Spleen (tissue), 11 donors: Measurements from ENCODE around the gene PGP. TPM values are rescaled to one million over a fixed set of nuclear protein-coding genes. Genes with fewer than 3 reads are reported as not detected.

Source experiments
- DNase-seq: peaks from one replicate; pipeline ENCODE4 v3.0.0-alpha.2; 2020
- H3K27ac ChIP-seq, 8 donors: fragments of 200-600 bp; sonication (generic) in 7 of 8; 1 replicate in 4 of 8; 2 replicates in 4 of 8; pipeline versions ENCODE4 v1.5.0 to v1.8.0; 2016 to 2021; ENCODE audit warnings: inconsistent platforms in 4 of 8, mild to moderate bottlenecking in 4 of 8, moderate library complexity in 1 of 8
- H3K27me3 ChIP-seq, 7 donors: fragments of 200-600 bp; sonication (generic) in 6 of 7; replicated peaks in 1 of 7; 1 replicate in 4 of 7; 2 replicates in 3 of 7; pipeline versions ENCODE4 v1.5.0 to v1.8.0; 2016 to 2021; ENCODE audit warnings: inconsistent platforms in 3 of 7, mild to moderate bottlenecking in 1 of 7
- H3K36me3 ChIP-seq, 6 donors: fragments of 200-600 bp; sonication (generic) in 5 of 6; 1 replicate in 4 of 6; 2 replicates in 2 of 6; pipeline versions ENCODE4 v1.5.0 to v1.8.0; 2016 to 2021; ENCODE audit warnings: inconsistent platforms in 2 of 6
- H3K4me1 ChIP-seq, 6 donors: fragments of 200-600 bp; sonication (generic) in 5 of 6; 1 replicate in 3 of 6; 2 replicates in 3 of 6; pipeline versions ENCODE4 v1.5.0 to v1.8.0; 2016 to 2021; ENCODE audit warnings: inconsistent platforms in 3 of 6
- H3K4me3 ChIP-seq, 8 donors: fragments of 200-600 bp; sonication (generic) in 7 of 8; 1 replicate in 4 of 8; 2 replicates in 4 of 8; pipeline versions ENCODE4 v1.5.0 to v1.8.0; 2016 to 2021; ENCODE audit warnings: inconsistent platforms in 4 of 8, mild to moderate bottlenecking in 4 of 8, moderate library complexity in 2 of 8
- H3K9me3 ChIP-seq, 8 donors: fragments of 200-600 bp; sonication (generic) in 7 of 8; 1 replicate in 4 of 8; 2 replicates in 4 of 8; pipeline versions ENCODE4 v1.5.0 to v1.8.0; 2016 to 2021; ENCODE audit warnings: inconsistent platforms in 4 of 8
- CTCF ChIP-seq, 11 experiments: fragments of 200-600 bp in 7 of 11; fragments of 450-650 bp in 4 of 11; sonication (generic) in 4 of 11; IDR thresholded peaks in 8 of 11; conservative IDR thresholded peaks in 3 of 11; 1 replicate in 7 of 11; 2 replicates in 4 of 11; pipeline versions ENCODE4 v1.4.0 to v1.8.0; 2016 to 2021; ENCODE audit warnings: antibody characterized with exemption in 11 of 11, inconsistent platforms in 4 of 11, mild to moderate bottlenecking in 1 of 11
- POLR2A ChIP-seq, 3 donors: fragments of 450-650 bp; IDR thresholded peaks; one replicate each; pipeline ENCODE4 v1.5.1; 2017; ENCODE audit warnings: antibody characterized with exemption in 3 of 3, mild to moderate bottlenecking in 1 of 3
- POLR2AphosphoS5 ChIP-seq, 3 donors: sonication (generic); formaldehyde crosslinking; IDR thresholded peaks; one replicate each; pipeline ENCODE4 v1.5.1; 2017; ENCODE audit warnings: antibody characterized with exemption in 3 of 3
- WGBS, 5 donors: extraction: QIAGEN DNeasy Blood & Tissue Kit in 3 of 5; methylation state at CpG; one replicate each; pipeline versions ENCODE4 v1.1.5 to v1.1.7; 2013 to 2018; 5-methylcytosine and 5-hydroxymethylcytosine counted together
- intact Hi-C: fragments of 100-400 bp; cut with DNase I; formaldehyde crosslinking; loops from one replicate; pipeline ENCODE4 v1.15.0; 2023; ENCODE audit warnings: low total_unique reads
- polyA plus RNA-seq, 3 donors: library from polyadenylated mRNA; stranded (reverse); fragments of 200-250 nt; gene quantifications; one replicate each; pipeline ENCODE4 v1.2.1, GENCODE V29; 2013
- total RNA-seq, 7 donors: library from RNA; depleted of rRNA in 3 of 7; stranded (reverse); fragments of >200 nt in 3 of 7; fragmentation: NEBNext Ultra II Directional in 4 of 7; extraction: Animal tissue kit (Norgen Biotek cat#: 25700) in 4 of 7; gene quantifications; one replicate each; pipeline versions ENCODE4 v1.1.0 to v1.2.1, GENCODE V29; 2016 to 2021
- donor health status: healthy with polysubstance abuse.
- donor health status: DM: no; HTN: no; CAD: no; lungs with moderate emphysema.
- donor health status: DM: no; HTN: no; CAD: no.
- donor health status: Bipolar disorder and iron deficiency.
- donor health status: healthy.
- donor health status: DM: no; HTN: no; CAD: no.
- donor health status: DM: yes; HTN: yes; CAD: no.

PGP gene
- total and polyA plus RNA-seq, 10 donors = 9.3 to 20.2 (median 13.7) TPM

GRCh38 chr16:2228161-2228824 lies 13.7 kb upstream of the PGP start:
- TF ChIP-seq CTCF (IDR thresholded peaks at IDR 0.05 in 8 of 11, conservative IDR thresholded peaks at IDR 0.05 in 3 of 11) (no peak), POLR2AphosphoS5 (IDR thresholded peaks at IDR 0.05) (no peak), POLR2A (IDR thresholded peaks at IDR 0.05) (no peak)
- 88 to 99% (median 94%) methylated on average over 5 to 25 of the region's 25 CpGs for WGBS, 5 donors

GRCh38 chr16:2226918-2227317 lies 12.3 kb upstream of the PGP start:
- H3K4me3 ChIP-seq = no peak overlapping the region
- peaks cover 13 to 80% (median 59%) of the 10 kb centered on the region in 6 donors for H3K4me1 ChIP-seq
- TF ChIP-seq POLR2A (IDR thresholded peaks at IDR 0.05) (no peak), POLR2AphosphoS5 (IDR thresholded peaks at IDR 0.05) (no peak), CTCF (IDR thresholded peaks at IDR 0.05 in 8 of 11, conservative IDR thresholded peaks at IDR 0.05 in 3 of 11) (no peak)
- H3K36me3 ChIP-seq = peaks cover 6 to 61% (median 41%) of the 10 kb centered on the region in 6 donors
- no peaks in the 10 kb centered on the region for H3K9me3 ChIP-seq
- WGBS, 5 donors = 94 to 95% (median 94%) methylated on average over 6 of the region's 6 CpGs
- H3K27me3 ChIP-seq = no peaks in the 10 kb centered on the region
- intact Hi-C loops = no loop called here
- H3K27ac ChIP-seq = peak overlapping the region in 1 of 8 donors; percentile 46
- DNase-seq = no peak

More at GRCh38 chr16:2228161-2228824, 13.7 kb upstream of the PGP start:
- peaks cover 0 to 4% (median 0%) of the 10 kb centered on the region in 7 donors for H3K27me3 ChIP-seq
- H3K36me3 ChIP-seq = peaks cover 11 to 75% (median 55%) of the 10 kb centered on the region in 6 donors
- H3K4me1 ChIP-seq = peaks cover 13 to 73% (median 54%) of the 10 kb centered on the region in 6 donors
- H3K9me3 ChIP-seq = no peaks in the 10 kb centered on the region
- no peak overlapping the region for H3K4me3 ChIP-seq
- intact Hi-C loops = no loop called here
- H3K27ac ChIP-seq = no peak overlapping the region
- no peak for DNase-seq

- Histone ChIP-seq H3K4me1 (peaks cover 13 to 74% (median 58%) of the 10 kb centered on the region in 6 donors), H3K36me3 (peaks cover 6 to 55% (median 36%) of the 10 kb centered on the region in 6 donors), H3K27me3 (no peaks in the 10 kb centered on the region), H3K4me3 (no peak overlapping the region), H3K9me3 (no peaks in the 10 kb centered on the region), H3K27ac (peak overlapping the region in 3 of 8 donors; percentile 22 to 48 (median 46))
- TF ChIP-seq POLR2A (IDR thresholded peaks at IDR 0.05) (no peak), POLR2AphosphoS5 (IDR thresholded peaks at IDR 0.05) (no peak), CTCF (IDR thresholded peaks at IDR 0.05 in 8 of 11, conservative IDR thresholded peaks at IDR 0.05 in 3 of 11) (no peak)
- 63 to 82% (median 76%) methylated on average over 9 of the region's 9 CpGs for WGBS, 5 donors
- DNase-seq = no peak
- intact Hi-C loops = no loop called here
Measured at GRCh38 chr16:2226245-2226793, 11.7 kb upstream of the PGP start.

GRCh38 chr16:2223942-2224486 lies 9.4 kb upstream of the PGP start:
- H3K4me3 ChIP-seq = peak overlapping the region; percentile 68 to 99 (median 92)
- no peaks in the 10 kb centered on the region for H3K27me3 ChIP-seq
- peak overlapping the region; percentile 78 to 96 (median 91) for H3K27ac ChIP-seq
- DNase-seq = no peak
- intact Hi-C loops = no loop called here
- no peak for TF ChIP-seq POLR2A (IDR thresholded peaks at IDR 0.05)
- TF ChIP-seq POLR2AphosphoS5 (IDR thresholded peaks at IDR 0.05) = no peak
- peak in 2 of 11 experiments; percentile 10 to 22 for TF ChIP-seq CTCF (IDR thresholded peaks at IDR 0.05 in 8 of 11, conservative IDR thresholded peaks at IDR 0.05 in 3 of 11)
- H3K36me3 ChIP-seq = peaks cover 2 to 32% (median 14%) of the 10 kb centered on the region in 6 donors
- H3K9me3 ChIP-seq = no peaks in the 10 kb centered on the region
- H3K4me1 ChIP-seq = peaks cover 13 to 51% (median 39%) of the 10 kb centered on the region in 6 donors
- 5 to 9% (median 7%) methylated on average over 16 to 22 of the region's 22 CpGs for WGBS, 5 donors
